Tibial nerve (tissue), 3 donors: Measurements from ENCODE around the gene SUN2.

Experiments
- POLR2A ChIP-seq, 2 donors: fragments of 450-650 bp; IDR thresholded peaks; one replicate each; pipeline ENCODE4 v1.6.1; 2017; ENCODE audit warnings: antibody characterized with exemption in 2 of 2, mild to moderate bottlenecking in 2 of 2, moderate library complexity in 2 of 2
- TF ChIP-seq, protein P1 (sequence below), 5 experiments: fragments of 200-600 bp in 3 of 5; fragments of 450-650 bp in 2 of 5; sonication (generic) in 3 of 5; IDR thresholded peaks; one replicate each; pipeline ENCODE4 v1.5.1; 2016 to 2019; ENCODE audit warnings: antibody characterized with exemption in 5 of 5, mild to moderate bottlenecking in 3 of 5, moderate library complexity in 2 of 5

DNA sequence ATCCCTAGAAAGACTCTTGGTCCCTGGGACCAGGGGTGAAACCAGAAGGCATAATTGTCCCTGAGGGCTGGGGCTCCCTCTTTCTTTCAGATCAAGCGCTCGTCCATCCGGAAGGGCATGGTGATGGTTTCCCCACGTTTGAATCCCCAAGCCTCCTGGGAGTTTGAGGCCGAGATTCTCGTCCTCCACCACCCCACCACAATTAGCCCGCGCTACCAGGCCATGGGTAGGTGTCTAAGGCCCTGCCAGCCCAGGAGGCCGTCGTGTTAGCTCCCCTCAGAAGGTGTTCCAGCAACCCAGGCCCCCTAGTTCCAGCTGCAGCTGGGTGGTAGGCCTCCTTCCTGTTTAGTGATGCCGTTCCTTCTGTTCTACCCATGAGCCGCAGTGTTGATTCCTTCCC, 28.7 kb downstream of the SUN2 start:
- TF ChIP-seq, protein P1, sequence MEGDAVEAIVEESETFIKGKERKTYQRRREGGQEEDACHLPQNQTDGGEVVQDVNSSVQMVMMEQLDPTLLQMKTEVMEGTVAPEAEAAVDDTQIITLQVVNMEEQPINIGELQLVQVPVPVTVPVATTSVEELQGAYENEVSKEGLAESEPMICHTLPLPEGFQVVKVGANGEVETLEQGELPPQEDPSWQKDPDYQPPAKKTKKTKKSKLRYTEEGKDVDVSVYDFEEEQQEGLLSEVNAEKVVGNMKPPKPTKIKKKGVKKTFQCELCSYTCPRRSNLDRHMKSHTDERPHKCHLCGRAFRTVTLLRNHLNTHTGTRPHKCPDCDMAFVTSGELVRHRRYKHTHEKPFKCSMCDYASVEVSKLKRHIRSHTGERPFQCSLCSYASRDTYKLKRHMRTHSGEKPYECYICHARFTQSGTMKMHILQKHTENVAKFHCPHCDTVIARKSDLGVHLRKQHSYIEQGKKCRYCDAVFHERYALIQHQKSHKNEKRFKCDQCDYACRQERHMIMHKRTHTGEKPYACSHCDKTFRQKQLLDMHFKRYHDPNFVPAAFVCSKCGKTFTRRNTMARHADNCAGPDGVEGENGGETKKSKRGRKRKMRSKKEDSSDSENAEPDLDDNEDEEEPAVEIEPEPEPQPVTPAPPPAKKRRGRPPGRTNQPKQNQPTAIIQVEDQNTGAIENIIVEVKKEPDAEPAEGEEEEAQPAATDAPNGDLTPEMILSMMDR (IDR thresholded peaks at IDR 0.05) = no peak
- no peak for TF ChIP-seq POLR2A (IDR thresholded peaks at IDR 0.05)
